Tibial nerve (tissue), 4 donors: ENCODE measurements around the gene SLC16A12. TPM values are rescaled to one million over a fixed set of nuclear protein-coding genes. Genes with fewer than 3 reads are reported as not detected.
"Not testable (repeated sequence)": the region's sequence is repeated elsewhere in the genome, so short reads cannot be mapped to it uniquely, and the experiment has no call there.

Experiments
- DNase-seq, 2 donors: peaks; one replicate each; pipeline ENCODE4 v3.0.0-alpha.2; 2019; ENCODE audit warnings: low spot score in 2 of 2
- H3K27ac ChIP-seq, 4 donors: fragments of 200-600 bp; sonication (generic) in 3 of 4; one replicate each; pipeline ENCODE4 v1.5.1; 2017 to 2019; ENCODE audit warnings: mild to moderate bottlenecking in 1 of 4
- H3K27me3 ChIP-seq, 2 donors: fragments of 200-600 bp; sonication (generic) in 1 of 2; one replicate each; pipeline versions ENCODE4 v1.5.1 to v1.6.0; 2017 to 2019
- H3K36me3 ChIP-seq, 3 donors: fragments of 200-600 bp; sonication (generic); one replicate each; pipeline ENCODE4 v1.5.1; 2018 to 2019
- H3K4me1 ChIP-seq, 4 donors: fragments of 200-600 bp; sonication (generic) in 3 of 4; one replicate each; pipeline ENCODE4 v1.5.1; 2017 to 2019
- H3K4me3 ChIP-seq, 4 donors: fragments of 200-600 bp; sonication (generic) in 3 of 4; one replicate each; pipeline ENCODE4 v1.5.1; 2017 to 2019; ENCODE audit warnings: mild to moderate bottlenecking in 1 of 4, moderate library complexity in 1 of 4
- H3K9me3 ChIP-seq, 4 donors: fragments of 200-600 bp; sonication (generic) in 3 of 4; one replicate each; pipeline ENCODE4 v1.5.1; 2017 to 2019
- EP300 ChIP-seq, 2 donors: sonication (generic); formaldehyde crosslinking; IDR thresholded peaks; one replicate each; pipeline ENCODE4 v1.6.1; 2017; ENCODE audit warnings: antibody characterized with exemption in 2 of 2, mild to moderate bottlenecking in 1 of 2
- POLR2A ChIP-seq, 2 donors: fragments of 450-650 bp; IDR thresholded peaks; one replicate each; pipeline ENCODE4 v1.6.1; 2017; ENCODE audit warnings: antibody characterized with exemption in 2 of 2, mild to moderate bottlenecking in 2 of 2, moderate library complexity in 2 of 2
- WGBS, 2 donors: methylation state at CpG; one replicate each; pipeline ENCODE4 v1.1.5; 2018; 5-methylcytosine and 5-hydroxymethylcytosine counted together
- total RNA-seq, 4 donors: library from RNA; depleted of rRNA; stranded (reverse); fragments of >200 nt; gene quantifications; one replicate each; pipeline ENCODE4 v1.1.0, GENCODE V29; 2016
- TF ChIP-seq, protein P1 (sequence below), 5 experiments: fragments of 200-600 bp in 3 of 5; fragments of 450-650 bp in 2 of 5; sonication (generic) in 3 of 5; IDR thresholded peaks; one replicate each; pipeline ENCODE4 v1.5.1; 2016 to 2019; ENCODE audit warnings: antibody characterized with exemption in 5 of 5, mild to moderate bottlenecking in 3 of 5, moderate library complexity in 2 of 5

Gene SLC16A12
- total RNA-seq, 4 donors from 2014 or later, result 25.8 to 45.4 (median 42.8) TPM

DNA sequence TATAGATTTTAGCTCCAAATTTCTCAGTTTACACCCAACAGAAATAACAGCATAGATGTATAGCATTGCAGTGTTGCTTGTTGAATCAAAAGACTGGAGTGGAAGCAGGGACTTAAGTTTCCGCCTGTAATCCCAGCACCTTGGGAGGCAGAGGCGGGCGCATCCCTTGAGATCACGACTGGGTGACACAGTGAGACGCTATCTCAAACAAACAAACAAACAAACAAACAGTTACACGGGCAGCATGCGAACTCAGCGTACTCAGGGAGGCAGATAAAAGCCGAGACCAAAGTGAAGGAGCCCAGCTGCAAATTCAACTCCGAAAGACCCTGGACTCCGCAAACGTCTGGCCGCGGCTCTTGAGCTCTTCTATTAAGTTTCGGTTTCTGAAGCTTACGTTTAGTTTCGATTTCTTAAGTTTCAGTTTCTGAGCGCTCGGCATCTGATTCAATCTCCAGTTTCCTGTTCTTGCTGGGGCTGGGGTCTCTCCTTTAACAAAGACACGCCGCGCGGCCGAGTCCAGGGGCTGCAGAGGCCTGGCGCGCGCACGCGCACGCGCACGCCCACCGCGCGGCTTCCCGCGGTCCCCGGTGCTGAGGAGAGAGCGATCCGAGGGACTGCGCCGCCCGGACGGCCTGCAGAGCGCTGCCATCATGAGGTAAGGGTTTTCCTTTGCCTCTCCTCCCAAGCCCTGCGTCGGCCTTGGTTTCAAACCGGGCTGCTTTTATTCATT, 121.1 kb downstream of the SLC16A12 start, which contains the start of gene IFIT5:
IFIT5 (plus strand) TSS at position 423 of the 733 bp plus-strand sequence; CDS start at position 654, 231 bp downstream.
- Histone ChIP-seq H3K27me3 (no peaks in the 10 kb centered on the region), H3K4me3 (peak within 1 kb of the TSS; percentile 65 to 98 (median 86)), H3K9me3 (no peaks in the 10 kb centered on the region), H3K36me3 (peaks cover 0 to 16% (median 0%) of the 10 kb centered on the region in 3 donors), H3K27ac (peak within 1 kb of the TSS; percentile 93 to 98 (median 98)), H3K4me1 (peaks cover 0 to 51% (median 22%) of the 10 kb centered on the region in 4 donors)
- DNase-seq, result peak; percentile 32 to 55
- 0% methylated on average over 33 to 48 of the region's 48 CpGs for WGBS, 2 donors
- TF ChIP-seq, protein P1, sequence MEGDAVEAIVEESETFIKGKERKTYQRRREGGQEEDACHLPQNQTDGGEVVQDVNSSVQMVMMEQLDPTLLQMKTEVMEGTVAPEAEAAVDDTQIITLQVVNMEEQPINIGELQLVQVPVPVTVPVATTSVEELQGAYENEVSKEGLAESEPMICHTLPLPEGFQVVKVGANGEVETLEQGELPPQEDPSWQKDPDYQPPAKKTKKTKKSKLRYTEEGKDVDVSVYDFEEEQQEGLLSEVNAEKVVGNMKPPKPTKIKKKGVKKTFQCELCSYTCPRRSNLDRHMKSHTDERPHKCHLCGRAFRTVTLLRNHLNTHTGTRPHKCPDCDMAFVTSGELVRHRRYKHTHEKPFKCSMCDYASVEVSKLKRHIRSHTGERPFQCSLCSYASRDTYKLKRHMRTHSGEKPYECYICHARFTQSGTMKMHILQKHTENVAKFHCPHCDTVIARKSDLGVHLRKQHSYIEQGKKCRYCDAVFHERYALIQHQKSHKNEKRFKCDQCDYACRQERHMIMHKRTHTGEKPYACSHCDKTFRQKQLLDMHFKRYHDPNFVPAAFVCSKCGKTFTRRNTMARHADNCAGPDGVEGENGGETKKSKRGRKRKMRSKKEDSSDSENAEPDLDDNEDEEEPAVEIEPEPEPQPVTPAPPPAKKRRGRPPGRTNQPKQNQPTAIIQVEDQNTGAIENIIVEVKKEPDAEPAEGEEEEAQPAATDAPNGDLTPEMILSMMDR (IDR thresholded peaks at IDR 0.05), result no peak
- TF ChIP-seq POLR2A (IDR thresholded peaks at IDR 0.05) (peak; percentile 52 to 69), EP300 (IDR thresholded peaks at IDR 0.05) (peak in 1 of 2 donors; percentile 74)

DNA sequence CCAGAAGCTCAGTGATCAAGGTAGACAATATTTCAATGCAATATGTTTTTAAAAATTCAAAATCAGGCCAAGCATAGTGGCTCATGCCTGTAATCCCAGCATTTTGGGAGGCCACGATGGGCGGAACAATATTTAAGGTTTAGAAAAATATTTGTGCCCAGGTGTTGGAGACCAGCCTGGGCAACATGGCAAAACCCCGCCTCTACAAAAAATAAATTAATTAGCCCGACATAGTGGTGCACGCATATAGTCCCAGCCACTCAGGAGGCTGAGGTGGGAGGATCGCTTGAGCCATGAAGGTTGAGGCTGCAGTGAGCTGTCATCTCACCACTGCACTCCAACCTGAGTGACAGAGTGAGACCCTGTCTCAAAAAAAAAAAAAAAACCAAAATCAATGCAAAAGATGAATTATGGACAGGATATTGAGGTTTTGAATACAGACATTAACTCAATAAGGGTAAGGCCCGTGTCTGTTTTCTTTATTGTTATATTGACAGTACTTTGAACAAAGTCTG, 121.9 kb downstream of the SLC16A12 start:
- Histone ChIP-seq H3K4me3 (peak overlapping the region in 2 of 4 donors; percentile 83 to 98), H3K4me1 (peaks cover 0 to 43% (median 15%) of the 10 kb centered on the region in 4 donors), H3K9me3 (no peaks in the 10 kb centered on the region), H3K36me3 (peaks cover 0 to 16% (median 0%) of the 10 kb centered on the region in 3 donors), H3K27ac (peak overlapping the region; percentile 93 to 98 (median 98)), H3K27me3 (no peaks in the 10 kb centered on the region)
- no peak for DNase-seq
- TF ChIP-seq, protein P1 (IDR thresholded peaks at IDR 0.05), result no peak
- TF ChIP-seq EP300 (IDR thresholded peaks at IDR 0.05), result no peak
- no peak for TF ChIP-seq POLR2A (IDR thresholded peaks at IDR 0.05)
- 71 to 87% methylated on average over 7 of the region's 7 CpGs for WGBS, 2 donors

DNA sequence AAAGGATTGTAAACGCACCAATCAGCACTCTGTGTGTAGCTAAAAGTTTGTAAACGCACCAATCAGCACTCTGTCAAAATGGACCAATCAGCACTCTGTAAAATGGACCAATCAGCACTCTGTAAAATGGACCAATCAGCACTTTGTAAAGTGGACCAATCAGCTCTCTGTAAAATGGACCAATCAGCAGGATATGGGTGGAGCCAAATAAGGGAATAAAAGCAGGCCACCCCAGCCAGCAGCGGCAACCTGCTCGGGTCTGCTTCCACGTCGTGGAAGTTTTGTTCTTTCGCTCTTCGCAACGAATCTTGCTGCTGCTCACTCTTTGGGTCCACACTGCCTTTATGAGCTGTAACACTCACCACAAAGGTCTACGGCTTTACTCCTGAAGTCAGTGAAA, 123.1 kb downstream of the SLC16A12 start:
- peaks cover 0 to 31% (median 6%) of the 10 kb centered on the region in 4 donors for H3K4me1 ChIP-seq
- H3K36me3 ChIP-seq, H3K9me3 ChIP-seq, H3K4me3 ChIP-seq, H3K27me3 ChIP-seq, DNase-seq, H3K27ac ChIP-seq: not testable (repeated sequence)
- WGBS, 2 donors, result 86 to 92% methylated on average over 10 of the region's 10 CpGs

DNA sequence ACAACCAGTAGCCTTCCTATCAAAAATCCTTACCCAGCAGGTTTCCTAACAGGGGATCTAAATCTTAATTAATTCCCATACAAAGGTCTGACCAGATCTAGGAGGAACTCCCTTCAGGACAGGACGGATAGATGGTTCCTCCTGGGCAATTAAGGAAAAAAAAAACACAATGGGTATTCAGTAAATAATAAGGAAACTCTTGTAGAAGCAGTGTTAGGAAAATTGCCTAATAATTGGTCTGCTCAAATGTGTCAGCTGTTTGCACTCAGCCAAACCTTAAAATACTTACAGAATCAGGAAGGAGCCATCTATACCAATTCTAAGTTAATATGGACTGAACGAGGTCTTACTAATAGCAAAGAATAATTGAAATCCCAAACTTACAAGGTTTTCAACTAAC, 124.3 kb downstream of the SLC16A12 start:
- 59 to 62% methylated on average over 2 of the region's 2 CpGs for WGBS, 2 donors
- H3K27me3 ChIP-seq, H3K9me3 ChIP-seq, DNase-seq, H3K4me3 ChIP-seq, H3K27ac ChIP-seq: not testable (repeated sequence)
- Histone ChIP-seq H3K4me1 (peaks cover 0 to 20% (median 6%) of the 10 kb centered on the region in 4 donors), H3K36me3 (peaks cover 0 to 16% (median 0%) of the 10 kb centered on the region in 3 donors)

DNA sequence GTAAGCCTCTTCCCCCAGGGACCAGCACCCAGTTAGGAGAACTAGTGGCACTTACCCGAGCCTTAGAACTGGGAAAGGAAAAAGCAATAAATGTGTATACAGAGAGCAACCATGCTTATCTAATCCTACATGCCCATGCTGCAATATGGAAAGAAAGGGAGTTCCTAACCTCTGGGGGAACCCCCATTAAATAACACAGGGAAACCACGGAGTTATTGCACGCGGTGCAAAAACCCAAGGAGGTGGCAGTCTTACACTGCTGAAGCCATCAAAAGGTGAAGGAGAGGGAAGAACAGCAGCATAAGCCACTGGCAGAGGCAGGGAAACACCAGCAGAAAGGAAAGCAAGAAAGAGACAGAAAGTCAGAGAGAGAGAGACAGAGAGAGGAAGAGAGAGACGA, 124.8 kb downstream of the SLC16A12 start:
- 85 to 95% methylated on average over 5 of the region's 5 CpGs for WGBS, 2 donors
- DNase-seq, H3K9me3 ChIP-seq, H3K4me3 ChIP-seq, H3K27me3 ChIP-seq, H3K27ac ChIP-seq: not testable (repeated sequence)
- Histone ChIP-seq H3K36me3 (peaks cover 0 to 22% (median 0%) of the 10 kb centered on the region in 3 donors), H3K4me1 (peaks cover 0 to 14% (median 6%) of the 10 kb centered on the region in 4 donors)

DNA sequence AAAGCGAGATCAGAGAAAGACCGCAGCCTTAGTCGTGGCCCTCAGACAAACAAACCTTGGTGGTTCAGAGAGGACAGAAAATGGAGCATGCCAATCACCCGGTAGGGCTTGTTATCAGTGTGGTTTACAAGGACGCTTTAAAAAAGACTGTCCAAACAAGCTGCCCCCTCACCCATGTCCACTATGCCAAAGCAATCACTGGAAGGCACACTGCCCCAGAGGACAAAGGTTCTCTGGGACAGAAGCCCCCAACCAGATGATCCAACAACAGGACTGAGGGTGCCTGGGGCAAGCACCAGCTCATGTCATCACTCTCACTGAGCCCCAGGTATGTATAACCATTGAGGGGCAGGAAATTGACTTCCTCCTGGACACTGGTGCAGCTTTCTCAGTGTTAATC, 126.1 kb downstream of the SLC16A12 start:
- not testable (repeated sequence) for H3K27me3 ChIP-seq, H3K27ac ChIP-seq, DNase-seq, H3K4me3 ChIP-seq, H3K9me3 ChIP-seq
- 93 to 95% methylated on average over 5 of the region's 5 CpGs for WGBS, 2 donors
- peaks cover 0 to 12% (median 6%) of the 10 kb centered on the region in 4 donors for H3K4me1 ChIP-seq
- H3K36me3 ChIP-seq, result peaks cover 0 to 29% (median 0%) of the 10 kb centered on the region in 3 donors

DNA sequence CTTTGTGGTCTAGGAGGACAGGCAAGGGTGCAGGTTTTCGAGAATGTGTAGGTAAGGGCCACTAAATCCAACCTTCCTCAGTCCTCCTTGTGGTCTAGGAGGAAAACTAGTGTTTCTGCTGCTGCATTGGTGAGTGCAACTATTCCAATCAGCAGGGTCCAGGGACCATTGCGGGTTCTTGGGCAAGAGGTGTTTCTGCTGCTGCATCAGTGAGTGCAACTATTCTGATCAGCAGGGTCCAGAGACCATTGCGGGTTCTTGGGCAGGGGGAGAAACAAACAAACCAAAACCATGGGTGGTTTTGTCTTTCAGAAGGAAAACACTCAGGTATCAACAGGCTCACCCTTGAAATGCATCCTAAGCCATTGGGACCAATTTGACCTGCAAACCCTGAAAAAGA, 127.6 kb downstream of the SLC16A12 start:
- H3K9me3 ChIP-seq, DNase-seq, H3K4me1 ChIP-seq, H3K27ac ChIP-seq, H3K27me3 ChIP-seq, H3K4me3 ChIP-seq: not testable (repeated sequence)
- peaks cover 0 to 44% (median 0%) of the 10 kb centered on the region in 3 donors for H3K36me3 ChIP-seq
- 97% methylated on average over 3 of the region's 3 CpGs for WGBS, 2 donors

DNA sequence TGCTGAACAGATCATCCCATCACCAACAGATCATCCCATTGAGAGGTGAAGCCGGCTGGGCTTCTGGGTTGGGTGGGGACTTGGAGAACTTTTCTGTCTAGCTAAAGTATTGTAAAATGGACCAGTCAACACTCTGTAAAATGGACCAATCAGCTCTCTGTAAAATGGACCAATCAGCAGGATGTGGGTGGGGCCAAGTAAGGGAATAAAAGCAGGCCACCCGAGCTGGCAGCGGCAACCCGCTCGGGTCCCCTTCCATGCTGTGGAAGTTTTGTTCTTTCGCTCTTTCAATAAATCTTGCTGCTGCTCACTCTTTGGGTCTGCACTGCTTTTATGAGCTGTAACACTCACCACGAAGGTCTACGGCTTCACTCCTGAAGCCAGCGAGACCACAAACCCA, 129.2 kb downstream of the SLC16A12 start:
- H3K9me3 ChIP-seq, H3K4me1 ChIP-seq, H3K4me3 ChIP-seq, H3K27me3 ChIP-seq, DNase-seq, H3K27ac ChIP-seq: not testable (repeated sequence)
- 92 to 96% methylated on average over 9 of the region's 9 CpGs for WGBS, 2 donors
- H3K36me3 ChIP-seq, result peaks cover 0 to 49% (median 0%) of the 10 kb centered on the region in 3 donors
